ENCODE results near the gene OR2D2.

- TF ChIP-seq POLR2AphosphoS5 (IDR thresholded peaks at IDR 0.05; ENCODE audit: low read depth) (no peak), EZH2phosphoT487 (IDR thresholded peaks at IDR 0.05; ENCODE audit: unreplicated experiment) (no peak), JUNB (IDR thresholded peaks at IDR 0.05; ENCODE audit: unreplicated experiment) (no peak), REST (IDR thresholded peaks at IDR 0.05; ENCODE audit: unreplicated experiment) (no peak), STAT1 (IDR thresholded peaks at IDR 0.05; ENCODE audit: unreplicated experiment) (no peak), EZH2 (IDR thresholded peaks at IDR 0.05; ENCODE audit: low read depth, unreplicated experiment) (no peak), NANOG (IDR thresholded peaks at IDR 0.05; ENCODE audit: borderline replicate concordance) (no peak), CREB1 (CRISPR knock-in tag; IDR thresholded peaks at IDR 0.05; ENCODE audit: low read depth) (no peak), ZNF331 (CRISPR knock-in tag; IDR thresholded peaks at IDR 0.05; ENCODE audit: low read depth) (no peak), ZNF114 (CRISPR knock-in tag; IDR thresholded peaks at IDR 0.05) (no peak)
- TF ChIP-seq, protein P1, sequence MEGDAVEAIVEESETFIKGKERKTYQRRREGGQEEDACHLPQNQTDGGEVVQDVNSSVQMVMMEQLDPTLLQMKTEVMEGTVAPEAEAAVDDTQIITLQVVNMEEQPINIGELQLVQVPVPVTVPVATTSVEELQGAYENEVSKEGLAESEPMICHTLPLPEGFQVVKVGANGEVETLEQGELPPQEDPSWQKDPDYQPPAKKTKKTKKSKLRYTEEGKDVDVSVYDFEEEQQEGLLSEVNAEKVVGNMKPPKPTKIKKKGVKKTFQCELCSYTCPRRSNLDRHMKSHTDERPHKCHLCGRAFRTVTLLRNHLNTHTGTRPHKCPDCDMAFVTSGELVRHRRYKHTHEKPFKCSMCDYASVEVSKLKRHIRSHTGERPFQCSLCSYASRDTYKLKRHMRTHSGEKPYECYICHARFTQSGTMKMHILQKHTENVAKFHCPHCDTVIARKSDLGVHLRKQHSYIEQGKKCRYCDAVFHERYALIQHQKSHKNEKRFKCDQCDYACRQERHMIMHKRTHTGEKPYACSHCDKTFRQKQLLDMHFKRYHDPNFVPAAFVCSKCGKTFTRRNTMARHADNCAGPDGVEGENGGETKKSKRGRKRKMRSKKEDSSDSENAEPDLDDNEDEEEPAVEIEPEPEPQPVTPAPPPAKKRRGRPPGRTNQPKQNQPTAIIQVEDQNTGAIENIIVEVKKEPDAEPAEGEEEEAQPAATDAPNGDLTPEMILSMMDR (conservative IDR thresholded peaks at IDR 0.05; ENCODE audit: low read depth in 2 of 2) = no peak
- TF ChIP-seq, protein P2, sequence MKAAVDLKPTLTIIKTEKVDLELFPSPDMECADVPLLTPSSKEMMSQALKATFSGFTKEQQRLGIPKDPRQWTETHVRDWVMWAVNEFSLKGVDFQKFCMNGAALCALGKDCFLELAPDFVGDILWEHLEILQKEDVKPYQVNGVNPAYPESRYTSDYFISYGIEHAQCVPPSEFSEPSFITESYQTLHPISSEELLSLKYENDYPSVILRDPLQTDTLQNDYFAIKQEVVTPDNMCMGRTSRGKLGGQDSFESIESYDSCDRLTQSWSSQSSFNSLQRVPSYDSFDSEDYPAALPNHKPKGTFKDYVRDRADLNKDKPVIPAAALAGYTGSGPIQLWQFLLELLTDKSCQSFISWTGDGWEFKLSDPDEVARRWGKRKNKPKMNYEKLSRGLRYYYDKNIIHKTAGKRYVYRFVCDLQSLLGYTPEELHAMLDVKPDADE (IDR thresholded peaks at IDR 0.05) = no peak
- TF ChIP-seq, protein P3, sequence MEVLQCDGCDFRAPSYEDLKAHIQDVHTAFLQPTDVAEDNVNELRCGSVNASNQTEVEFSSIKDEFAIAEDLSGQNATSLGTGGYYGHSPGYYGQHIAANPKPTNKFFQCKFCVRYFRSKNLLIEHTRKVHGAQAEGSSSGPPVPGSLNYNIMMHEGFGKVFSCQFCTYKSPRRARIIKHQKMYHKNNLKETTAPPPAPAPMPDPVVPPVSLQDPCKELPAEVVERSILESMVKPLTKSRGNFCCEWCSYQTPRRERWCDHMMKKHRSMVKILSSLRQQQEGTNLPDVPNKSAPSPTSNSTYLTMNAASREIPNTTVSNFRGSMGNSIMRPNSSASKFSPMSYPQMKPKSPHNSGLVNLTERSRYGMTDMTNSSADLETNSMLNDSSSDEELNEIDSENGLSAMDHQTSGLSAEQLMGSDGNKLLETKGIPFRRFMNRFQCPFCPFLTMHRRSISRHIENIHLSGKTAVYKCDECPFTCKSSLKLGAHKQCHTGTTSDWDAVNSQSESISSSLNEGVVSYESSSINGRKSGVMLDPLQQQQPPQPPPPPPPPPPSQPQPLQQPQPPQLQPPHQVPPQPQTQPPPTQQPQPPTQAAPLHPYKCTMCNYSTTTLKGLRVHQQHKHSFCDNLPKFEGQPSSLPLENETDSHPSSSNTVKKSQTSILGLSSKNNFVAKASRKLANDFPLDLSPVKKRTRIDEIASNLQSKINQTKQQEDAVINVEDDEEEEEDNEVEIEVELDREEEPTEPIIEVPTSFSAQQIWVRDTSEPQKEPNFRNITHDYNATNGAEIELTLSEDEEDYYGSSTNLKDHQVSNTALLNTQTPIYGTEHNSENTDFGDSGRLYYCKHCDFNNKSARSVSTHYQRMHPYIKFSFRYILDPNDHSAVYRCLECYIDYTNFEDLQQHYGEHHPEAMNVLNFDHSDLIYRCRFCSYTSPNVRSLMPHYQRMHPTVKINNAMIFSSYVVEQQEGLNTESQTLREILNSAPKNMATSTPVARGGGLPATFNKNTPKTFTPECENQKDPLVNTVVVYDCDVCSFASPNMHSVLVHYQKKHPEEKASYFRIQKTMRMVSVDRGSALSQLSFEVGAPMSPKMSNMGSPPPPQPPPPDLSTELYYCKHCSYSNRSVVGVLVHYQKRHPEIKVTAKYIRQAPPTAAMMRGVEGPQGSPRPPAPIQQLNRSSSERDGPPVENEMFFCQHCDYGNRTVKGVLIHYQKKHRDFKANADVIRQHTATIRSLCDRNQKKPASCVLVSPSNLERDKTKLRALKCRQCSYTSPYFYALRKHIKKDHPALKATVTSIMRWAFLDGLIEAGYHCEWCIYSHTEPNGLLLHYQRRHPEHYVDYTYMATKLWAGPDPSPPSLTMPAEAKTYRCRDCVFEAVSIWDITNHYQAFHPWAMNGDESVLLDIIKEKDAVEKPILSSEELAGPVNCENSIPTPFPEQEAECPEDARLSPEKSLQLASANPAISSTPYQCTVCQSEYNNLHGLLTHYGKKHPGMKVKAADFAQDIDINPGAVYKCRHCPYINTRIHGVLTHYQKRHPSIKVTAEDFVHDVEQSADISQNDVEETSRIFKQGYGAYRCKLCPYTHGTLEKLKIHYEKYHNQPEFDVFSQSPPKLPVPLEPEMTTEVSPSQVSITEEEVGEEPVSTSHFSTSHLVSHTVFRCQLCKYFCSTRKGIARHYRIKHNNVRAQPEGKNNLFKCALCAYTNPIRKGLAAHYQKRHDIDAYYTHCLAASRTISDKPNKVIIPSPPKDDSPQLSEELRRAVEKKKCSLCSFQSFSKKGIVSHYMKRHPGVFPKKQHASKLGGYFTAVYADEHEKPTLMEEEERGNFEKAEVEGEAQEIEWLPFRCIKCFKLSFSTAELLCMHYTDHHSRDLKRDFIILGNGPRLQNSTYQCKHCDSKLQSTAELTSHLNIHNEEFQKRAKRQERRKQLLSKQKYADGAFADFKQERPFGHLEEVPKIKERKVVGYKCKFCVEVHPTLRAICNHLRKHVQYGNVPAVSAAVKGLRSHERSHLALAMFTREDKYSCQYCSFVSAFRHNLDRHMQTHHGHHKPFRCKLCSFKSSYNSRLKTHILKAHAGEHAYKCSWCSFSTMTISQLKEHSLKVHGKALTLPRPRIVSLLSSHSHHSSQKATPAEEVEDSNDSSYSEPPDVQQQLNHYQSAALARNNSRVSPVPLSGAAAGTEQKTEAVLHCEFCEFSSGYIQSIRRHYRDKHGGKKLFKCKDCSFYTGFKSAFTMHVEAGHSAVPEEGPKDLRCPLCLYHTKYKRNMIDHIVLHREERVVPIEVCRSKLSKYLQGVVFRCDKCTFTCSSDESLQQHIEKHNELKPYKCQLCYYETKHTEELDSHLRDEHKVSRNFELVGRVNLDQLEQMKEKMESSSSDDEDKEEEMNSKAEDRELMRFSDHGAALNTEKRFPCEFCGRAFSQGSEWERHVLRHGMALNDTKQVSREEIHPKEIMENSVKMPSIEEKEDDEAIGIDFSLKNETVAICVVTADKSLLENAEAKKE (CRISPR knock-in tag; IDR thresholded peaks at IDR 0.05) = no peak
Observed at GRCh38 chr11:6841694-6842093, 50.6 kb downstream of the OR2D2 start.
